ENCODE measurements around the gene BCAP31.

- TF ChIP-seq CTCF (IDR thresholded peaks at IDR 0.05; ENCODE audit: insufficient read depth, low read depth, low read length) (no peak), EZH2 (IDR thresholded peaks at IDR 0.05; ENCODE audit: insufficient read depth, low read length) (no peak)
Observed at GRCh38 chrX:153653556-153653955, 70.6 kb downstream of the BCAP31 start.

Measured in astrocyte (in vitro differentiated cells and primary cell).